WERI-Rb-1 (cell line): ENCODE data around the gene C1GALT1.
A peak's percentile ranks its signal among the peaks of the same experiment; 100 is the strongest.
"Not testable (repeated sequence)": the region's sequence is repeated elsewhere in the genome, so short reads cannot be mapped to it uniquely, and the experiment has no call there.

Experiments used
- DNase-seq: peaks from one replicate; pipeline ENCODE4 v3.0.0-alpha.2; 2020
- H3K27ac ChIP-seq: fragments of 250-450 bp; sonication (Bioruptor Pico); 2 replicates; pipeline ENCODE4 v1.5.1; 2020; ENCODE audit warnings: mild to moderate bottlenecking, moderate library complexity
- H3K27me3 ChIP-seq: fragments of 250-450 bp; sonication (Bioruptor Pico); 2 replicates; pipeline ENCODE4 v1.5.1; 2021; ENCODE audit warnings: mild to moderate bottlenecking, low read depth, moderate library complexity; ENCODE audit not compliant: insufficient read depth, severe bottlenecking
- H3K36me3 ChIP-seq: fragments of 250-450 bp; sonication (Bioruptor Pico); 2 replicates; pipeline ENCODE4 v1.5.1; 2020; ENCODE audit warnings: mild to moderate bottlenecking, moderate library complexity
- H3K4me3 ChIP-seq: 2 replicates; pipeline ENCODE4 v1.5.1; 2011; ENCODE audit warnings: low read depth, mild to moderate bottlenecking, control low read depth, low read length
- H3K9me3 ChIP-seq: fragments of 250-450 bp; sonication (Bioruptor Pico); 2 replicates; pipeline ENCODE4 v1.5.1; 2021; ENCODE audit warnings: mild to moderate bottlenecking, moderate library complexity; ENCODE audit not compliant: severe bottlenecking
- CTCF ChIP-seq: IDR thresholded peaks from 2 replicates; pipeline ENCODE4 v1.5.1; 2011; ENCODE audit warnings: low read depth, mild to moderate bottlenecking, control low read depth, inconsistent platforms, low read length

C1GALT1 gene

GRCh38 chr7:7182156-7183060 lies at the start of gene C1GALT1:
C1GALT1 (plus strand) TSS chr7:7182544; CDS start chr7:7234320, 51,776 bp downstream.
- Histone ChIP-seq H3K36me3 (peaks cover 39% of the 10 kb centered on the region), H3K4me3 (peak within 1 kb of the TSS; percentile 99), H3K9me3 (no peaks in the 10 kb centered on the region), H3K27ac (peak within 1 kb of the TSS; percentile 92), H3K27me3 (no peaks in the 10 kb centered on the region)
- TF ChIP-seq CTCF, result peak; percentile 66
- peak; percentile 99 for DNase-seq

GRCh38 chr7:7134046-7134445 lies 48.3 kb upstream of the C1GALT1 start:
- Histone ChIP-seq H3K36me3 (no peaks in the 10 kb centered on the region), H3K9me3 (no peaks in the 10 kb centered on the region), H3K4me3 (no peak overlapping the region), H3K27ac (no peak overlapping the region), H3K27me3 (no peaks in the 10 kb centered on the region)
- DNase-seq, result no peak
- no peak for TF ChIP-seq CTCF

GRCh38 chr7:7135074-7135473 lies 47.3 kb upstream of the C1GALT1 start:
- Histone ChIP-seq H3K4me3 (no peak overlapping the region), H3K27me3 (no peaks in the 10 kb centered on the region), H3K27ac (no peak overlapping the region), H3K36me3 (no peaks in the 10 kb centered on the region), H3K9me3 (no peaks in the 10 kb centered on the region)
- no peak for DNase-seq
- no peak for TF ChIP-seq CTCF

GRCh38 chr7:7135924-7136323 lies 46.4 kb upstream of the C1GALT1 start:
- H3K4me3 ChIP-seq, H3K36me3 ChIP-seq, H3K27ac ChIP-seq, DNase-seq, H3K9me3 ChIP-seq, H3K27me3 ChIP-seq: not testable (repeated sequence)

GRCh38 chr7:7136466-7137381 lies 45.6 kb upstream of the C1GALT1 start:
- TF ChIP-seq CTCF, result no peak
- DNase-seq, result no peak
- Histone ChIP-seq H3K27me3 (no peaks in the 10 kb centered on the region), H3K27ac (no peak overlapping the region), H3K36me3 (no peaks in the 10 kb centered on the region), H3K9me3 (no peaks in the 10 kb centered on the region), H3K4me3 (no peak overlapping the region)

GRCh38 chr7:7138897-7139296 lies 43.4 kb upstream of the C1GALT1 start:
- peaks cover 3% of the 10 kb centered on the region for H3K9me3 ChIP-seq
- H3K36me3 ChIP-seq, result no peaks in the 10 kb centered on the region
- no peak for TF ChIP-seq CTCF
- no peak for DNase-seq
- H3K27ac ChIP-seq, result no peak overlapping the region
- no peaks in the 10 kb centered on the region for H3K27me3 ChIP-seq
- no peak overlapping the region for H3K4me3 ChIP-seq

GRCh38 chr7:7143404-7143803 lies 38.9 kb upstream of the C1GALT1 start:
- not testable (repeated sequence) for DNase-seq, H3K9me3 ChIP-seq, H3K27ac ChIP-seq, H3K27me3 ChIP-seq, H3K4me3 ChIP-seq, H3K36me3 ChIP-seq

GRCh38 chr7:7145151-7145550 lies 37.2 kb upstream of the C1GALT1 start:
- not testable (repeated sequence) for DNase-seq, H3K9me3 ChIP-seq

More at GRCh38 chr7:7145151-7145550, 37.2 kb upstream of the C1GALT1 start:
- not testable (repeated sequence) for H3K27me3 ChIP-seq, H3K27ac ChIP-seq, H3K36me3 ChIP-seq, H3K4me3 ChIP-seq
